Ovary (tissue), 9 donors: Measurements from ENCODE around the gene NFASC. TPM values are rescaled to one million over a fixed set of nuclear protein-coding genes. Genes with fewer than 3 reads are reported as not detected.

ENCODE experiments used
- DNase-seq, 5 donors: peaks; one replicate each; pipeline ENCODE4 v3.0.0-alpha.2; 2019 to 2020
- H3K27ac ChIP-seq, 2 donors: fragments of 200-600 bp; one replicate each; pipeline versions ENCODE4 v1.5.1 to v1.8.0; 2019 to 2022
- H3K27me3 ChIP-seq: fragments of 200-600 bp; one replicate; pipeline ENCODE4 v1.8.0; 2022
- H3K36me3 ChIP-seq: fragments of 200-600 bp; sonication (generic); one replicate; pipeline ENCODE4 v1.5.1; 2019
- H3K4me1 ChIP-seq: one replicate; pipeline ENCODE4 v1.8.1; 2013; ENCODE audit warnings: mild to moderate bottlenecking, moderate library complexity; ENCODE audit not compliant: insufficient read depth
- H3K4me3 ChIP-seq: fragments of 200-600 bp; sonication (generic); one replicate; pipeline ENCODE4 v1.5.1; 2017
- H3K9me3 ChIP-seq, 2 donors: fragments of 200-600 bp in 1 of 2; sonication (generic) in 1 of 2; one replicate each; pipeline versions ENCODE4 v1.5.1 to v1.8.1; 2013 to 2019; ENCODE audit warnings: mild to moderate bottlenecking in 1 of 2, moderate library complexity in 1 of 2
- CTCF ChIP-seq, 3 donors: fragments of 450-650 bp in 2 of 3; fragments of 200-600 bp in 1 of 3; IDR thresholded peaks; one replicate each; pipeline versions ENCODE4 v1.5.1 to v1.8.0; 2016 to 2022; ENCODE audit warnings: antibody characterized with exemption in 3 of 3, mild to moderate bottlenecking in 1 of 3
- EP300 ChIP-seq: sonication (generic); formaldehyde crosslinking; IDR thresholded peaks from one replicate; pipeline ENCODE4 v1.6.1; 2017; ENCODE audit warnings: antibody characterized with exemption
- POLR2A ChIP-seq: fragments of 450-650 bp; IDR thresholded peaks from one replicate; pipeline ENCODE4 v1.6.1; 2017; ENCODE audit warnings: antibody characterized with exemption, mild to moderate bottlenecking, moderate library complexity
- WGBS, 3 donors: extraction: QIAGEN DNeasy Blood & Tissue Kit in 1 of 3; methylation state at CpG; one replicate each; pipeline versions ENCODE4 v1.1.5 to v1.1.7; 2013 to 2017; 5-methylcytosine and 5-hydroxymethylcytosine counted together
- intact Hi-C, 4 donors: fragments of 100-400 bp; cut with DNase I; formaldehyde crosslinking; loops; one replicate each; pipeline versions ENCODE4 v1.11.0 to v1.15.1; 2022 to 2023
- polyA plus RNA-seq, 2 donors: library from polyadenylated mRNA; stranded (reverse); fragments of 200-250 nt in 1 of 2; fragments of 350-450 nt in 1 of 2; fragmentation: Illumina TruSeq in 1 of 2; extraction: RNeasy Lipid Tissue Mini Kit (QIAGEN cat#74804) in 1 of 2; gene quantifications; one replicate each; pipeline ENCODE4 v1.2.3, GENCODE V29; 2013 to 2014
- total RNA-seq, 7 donors: library from RNA; depleted of rRNA in 2 of 7; stranded (reverse); fragments of >200 nt in 2 of 7; fragmentation: NEBNext Ultra II Directional in 3 of 7; extraction: Animal tissue kit (Norgen Biotek cat#: 25700) in 3 of 7; gene quantifications; one replicate each; pipeline versions ENCODE4 v1.1.0 to v1.2.4, GENCODE V29; 2016 to 2023
- donor health status: DM: no; HTN: no; CAD: no; lungs with moderate emphysema.
- donor health status: DM: no; HTN: no; CAD: no.
- donor health status: Bipolar disorder and iron deficiency.
- donor health status: DM: yes; HTN: yes; CAD: no.
- donor health status: DM: no; HTN: no; CAD: no.
- donor health status: DM: yes; HTN: yes; CAD: no.

Gene NFASC
- total and polyA plus RNA-seq, 9 donors, result 9.3 to 73.2 (median 20.9) TPM

DNA sequence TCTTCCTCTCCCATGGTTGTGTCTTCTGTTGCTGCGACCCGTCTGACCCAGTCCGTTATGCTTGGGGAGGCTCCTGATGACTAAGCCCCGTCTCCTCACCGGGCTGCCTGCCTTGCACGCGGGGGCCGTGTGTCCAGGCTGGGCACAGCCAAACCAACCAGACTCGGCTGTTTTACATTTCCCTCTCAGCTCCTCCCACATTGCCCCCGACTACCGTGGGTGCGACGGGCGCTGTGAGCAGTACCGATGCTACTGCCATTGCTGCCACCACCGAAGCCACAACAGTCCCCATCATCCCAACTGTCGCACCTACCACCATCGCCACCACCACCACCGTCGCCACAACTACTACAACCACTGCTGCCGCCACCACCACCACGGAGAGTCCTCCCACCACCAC, 126.3 kb downstream of the NFASC start:
- H3K36me3 ChIP-seq, result no peaks in the 10 kb centered on the region
- peak in 1 of 5 donors; percentile 42 for DNase-seq
- intact Hi-C loops, result no loop called here

DNA sequence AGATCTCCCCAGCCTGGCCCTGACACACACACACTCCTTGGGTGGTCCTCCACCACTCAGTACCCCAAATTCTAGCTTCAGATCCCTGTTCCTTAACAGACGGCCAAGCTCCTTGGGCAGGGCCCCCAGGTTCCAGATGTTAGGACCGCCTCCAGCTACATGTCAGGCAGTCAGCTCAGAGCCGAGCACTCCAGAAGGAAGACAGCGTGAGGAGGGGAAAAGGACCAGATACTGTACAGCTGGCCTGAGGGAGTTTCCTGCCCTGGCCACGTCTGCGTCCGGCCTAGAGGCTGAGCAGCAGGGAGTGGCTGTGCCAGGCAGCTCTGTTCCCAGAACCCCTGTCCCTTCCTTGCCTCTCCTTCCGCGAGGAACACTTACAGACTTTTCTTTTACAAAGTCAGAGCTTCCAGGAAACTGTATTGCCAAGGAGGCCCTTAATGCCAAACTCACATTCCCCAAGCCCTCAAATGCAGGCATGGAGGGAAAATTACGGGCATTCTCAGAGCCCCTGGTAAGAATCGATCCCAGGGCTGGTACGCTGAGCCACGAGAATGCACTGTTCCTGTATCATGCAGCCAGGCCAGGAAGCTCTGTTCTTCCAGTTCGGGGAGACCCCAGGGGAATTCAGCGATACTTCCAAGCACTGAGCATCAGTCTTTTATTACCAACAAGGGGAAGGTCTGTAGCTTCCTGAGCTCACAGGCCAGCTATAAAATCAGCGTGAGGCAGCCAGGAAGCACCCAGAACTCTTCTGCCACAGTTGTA, 127.1 kb downstream of the NFASC start:
- Histone ChIP-seq H3K4me1 (no peaks in the 10 kb centered on the region), H3K4me3 (no peak overlapping the region), H3K27ac (peak overlapping the region in 1 of 2 donors; percentile 4), H3K36me3 (no peaks in the 10 kb centered on the region), H3K27me3 (no peaks in the 10 kb centered on the region), H3K9me3 (no peaks in the 10 kb centered on the region)
- no peak for TF ChIP-seq POLR2A
- no peak for TF ChIP-seq CTCF (IDR thresholded peaks at IDR 0.05)
- TF ChIP-seq EP300, result no peak
- WGBS, 3 donors, result 37 to 44% (median 39%) methylated on average over 16 of the region's 16 CpGs
- no peak for DNase-seq
- intact Hi-C loops, result no loop called here

More for the DNA sequence above, 126.3 kb downstream of the NFASC start:
- no peaks in the 10 kb centered on the region for H3K27me3 ChIP-seq
- H3K9me3 ChIP-seq, result no peaks in the 10 kb centered on the region
- WGBS, 3 donors, result 64 to 67% (median 65%) methylated on average over 22 of the region's 22 CpGs
- no peak overlapping the region for H3K4me3 ChIP-seq
- H3K27ac ChIP-seq, result peak overlapping the region in 1 of 2 donors; percentile 4
- H3K4me1 ChIP-seq, result no peaks in the 10 kb centered on the region
- no peak for TF ChIP-seq POLR2A

DNA sequence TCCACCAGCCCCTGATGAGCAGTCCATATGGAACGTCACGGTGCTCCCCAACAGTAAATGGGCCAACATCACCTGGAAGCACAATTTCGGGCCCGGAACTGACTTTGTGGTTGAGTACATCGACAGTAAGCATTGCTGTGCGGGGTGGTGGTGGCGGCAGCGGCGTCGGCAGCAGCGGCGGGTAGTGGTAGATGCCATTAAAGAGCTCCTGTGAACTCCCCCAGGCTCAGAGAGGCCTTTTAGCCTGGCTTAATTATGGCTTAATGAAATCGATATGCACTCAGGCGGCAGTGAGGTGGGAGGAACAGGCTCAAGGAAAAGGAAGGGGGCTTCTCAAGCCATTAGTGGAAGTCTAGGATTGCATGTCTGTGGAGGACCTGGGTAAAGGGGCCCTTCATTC, 130.5 kb downstream of the NFASC start:
- no peak overlapping the region for H3K4me3 ChIP-seq
- no peaks in the 10 kb centered on the region for H3K9me3 ChIP-seq
- no peaks in the 10 kb centered on the region for H3K36me3 ChIP-seq
- 95 to 96% (median 95%) methylated on average over 14 of the region's 14 CpGs for WGBS, 3 donors
- TF ChIP-seq EP300 (no peak), POLR2A (no peak), CTCF (IDR thresholded peaks at IDR 0.05) (no peak)
- intact Hi-C loops, result no loop called here
- H3K27me3 ChIP-seq, result no peaks in the 10 kb centered on the region
- no peak overlapping the region for H3K27ac ChIP-seq
- no peak for DNase-seq
- no peaks in the 10 kb centered on the region for H3K4me1 ChIP-seq

- Histone ChIP-seq H3K4me3 (no peak overlapping the region), H3K27ac (no peak overlapping the region), H3K27me3 (no peaks in the 10 kb centered on the region), H3K9me3 (no peaks in the 10 kb centered on the region), H3K36me3 (no peaks in the 10 kb centered on the region), H3K4me1 (no peaks in the 10 kb centered on the region)
- 87 to 91% (median 89%) methylated on average over 7 of the region's 7 CpGs for WGBS, 3 donors
- no peak for DNase-seq
- TF ChIP-seq POLR2A (no peak), EP300 (no peak), CTCF (IDR thresholded peaks at IDR 0.05) (no peak)
- intact Hi-C loops, result no loop called here
Observed at GRCh38 chr1:205002705-205003104, 132.0 kb downstream of the NFASC start.
